ACC112 (cell line): ENCODE results near the gene KRTAP5-3.

Source experiments
- H2AFZ ChIP-seq: fragments of 200-600 bp; sonication (generic); one replicate; pipeline ENCODE4 v1.6.0; 2017; ENCODE audit warnings: antibody characterized with exemption, low read length; ENCODE audit not compliant: unreplicated experiment
- H3K27ac ChIP-seq: fragments of 200-600 bp; sonication (generic); 2 replicates; pipeline ENCODE4 v1.5.1; 2014; ENCODE audit warnings: low read depth, mild to moderate bottlenecking, antibody characterized with exemption, low read length, moderate library complexity
- H3K27me3 ChIP-seq: fragments of 200-600 bp; sonication (generic); 2 replicates; pipeline ENCODE4 v1.6.1; 2014; ENCODE audit warnings: mild to moderate bottlenecking, antibody characterized with exemption, low read length, moderate library complexity, mixed read lengths; ENCODE audit not compliant: insufficient read depth
- H3K36me3 ChIP-seq: fragments of 200-600 bp; sonication (generic); 2 replicates; pipeline ENCODE4 v1.6.1; 2016; ENCODE audit warnings: mild to moderate bottlenecking, antibody characterized with exemption, low read length, moderate library complexity, mixed read lengths; ENCODE audit not compliant: insufficient read depth
- H3K4me1 ChIP-seq: fragments of 200-600 bp; sonication (generic); one replicate; pipeline ENCODE4 v1.6.1; 2016; ENCODE audit warnings: low read length, mixed read lengths; ENCODE audit not compliant: insufficient read depth, unreplicated experiment, control insufficient read depth
- H3K4me3 ChIP-seq: fragments of 200-600 bp; sonication (generic); 2 replicates; pipeline ENCODE4 v1.5.1; 2014; ENCODE audit warnings: mild to moderate bottlenecking, low read depth, low read length
- H3K79me2 ChIP-seq: fragments of 200-600 bp; sonication (generic); one replicate; pipeline ENCODE4 v1.6.0; 2016; ENCODE audit warnings: low read length; ENCODE audit not compliant: control insufficient read depth, unreplicated experiment, insufficient read depth

Gene KRTAP5-3

DNA sequence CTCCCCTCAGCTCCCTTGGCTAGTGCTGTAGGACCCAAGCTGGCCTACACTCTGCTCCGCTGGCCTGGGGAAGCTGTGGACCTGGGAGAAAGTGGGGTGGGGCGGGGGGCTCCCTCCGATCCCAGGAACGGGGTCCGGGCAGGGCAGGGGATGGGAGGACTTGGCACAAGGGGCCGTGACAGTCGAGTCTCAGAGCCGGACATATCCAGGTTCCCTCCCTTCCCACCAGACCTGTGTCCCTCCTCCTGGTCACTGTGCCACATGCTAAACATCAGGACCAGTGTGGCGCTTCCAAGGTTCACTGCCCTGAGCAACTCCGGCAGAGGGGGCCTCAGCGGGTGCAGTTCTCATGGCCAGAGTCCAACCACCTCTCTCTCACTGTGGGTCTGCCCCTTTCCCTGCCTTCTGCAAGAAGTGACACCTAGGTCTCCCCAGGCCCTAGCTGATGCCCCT lies 38.2 kb downstream of the KRTAP5-3 start:
- Histone ChIP-seq H2AFZ (no peak overlapping the region), H3K4me1 (no peaks in the 10 kb centered on the region), H3K27me3 (peaks cover 39% of the 10 kb centered on the region), H3K36me3 (no peaks in the 10 kb centered on the region), H3K27ac (no peak overlapping the region), H3K79me2 (no peaks in the 10 kb centered on the region), H3K4me3 (no peak overlapping the region)

DNA sequence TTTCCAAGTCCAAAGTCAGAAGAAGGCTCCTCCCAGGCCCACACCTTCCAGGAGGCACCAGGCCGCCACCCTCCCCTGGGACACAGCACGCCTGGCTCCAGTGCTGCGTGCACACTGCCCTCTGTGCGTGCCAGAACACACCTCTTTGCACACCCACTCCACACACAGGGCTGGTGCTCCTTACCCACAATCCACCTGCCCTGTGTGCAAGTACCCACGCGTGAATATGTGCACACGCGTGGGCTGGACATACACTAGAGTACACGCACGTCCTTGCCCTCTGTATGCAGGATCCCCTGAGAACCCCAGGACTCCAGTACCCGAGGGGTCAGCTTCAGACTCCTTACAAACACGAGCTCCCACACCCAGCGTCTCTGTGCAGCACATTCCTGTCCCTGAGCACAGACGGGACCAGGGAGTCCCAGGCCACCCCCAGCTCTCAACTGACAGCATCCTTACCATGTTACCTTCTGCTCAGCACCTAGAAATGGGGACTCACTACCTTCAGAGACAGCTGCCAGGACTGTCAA lies 38.9 kb downstream of the KRTAP5-3 start:
- Histone ChIP-seq H3K27me3 (peaks cover 33% of the 10 kb centered on the region), H3K79me2 (no peaks in the 10 kb centered on the region), H3K36me3 (no peaks in the 10 kb centered on the region), H3K4me1 (no peaks in the 10 kb centered on the region), H3K4me3 (no peak overlapping the region), H2AFZ (no peak overlapping the region), H3K27ac (no peak overlapping the region)

DNA sequence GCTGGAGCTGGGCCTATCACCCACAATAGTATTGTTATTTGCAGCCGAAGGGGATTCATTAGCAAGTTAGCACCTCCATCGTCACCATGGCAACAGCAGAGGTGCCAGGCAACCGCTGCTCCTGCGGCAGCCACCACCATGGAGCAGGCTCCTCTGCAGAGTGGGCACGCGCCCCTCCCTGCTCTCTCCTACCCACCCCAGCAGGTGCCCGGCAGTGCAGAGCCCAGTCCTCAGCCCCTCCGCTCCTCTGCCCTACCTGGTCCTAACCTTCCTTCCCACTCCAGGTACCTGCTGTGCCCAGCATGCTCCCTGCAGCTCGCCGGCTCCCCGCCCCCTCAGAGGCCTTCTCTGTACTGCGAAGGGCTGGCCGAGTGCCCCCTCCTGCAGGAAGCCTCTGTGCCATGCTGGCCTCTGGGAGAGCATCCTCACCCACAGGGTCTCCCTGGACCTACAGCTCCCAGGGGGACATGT lies 39.8 kb downstream of the KRTAP5-3 start:
- no peaks in the 10 kb centered on the region for H3K4me1 ChIP-seq

DNA sequence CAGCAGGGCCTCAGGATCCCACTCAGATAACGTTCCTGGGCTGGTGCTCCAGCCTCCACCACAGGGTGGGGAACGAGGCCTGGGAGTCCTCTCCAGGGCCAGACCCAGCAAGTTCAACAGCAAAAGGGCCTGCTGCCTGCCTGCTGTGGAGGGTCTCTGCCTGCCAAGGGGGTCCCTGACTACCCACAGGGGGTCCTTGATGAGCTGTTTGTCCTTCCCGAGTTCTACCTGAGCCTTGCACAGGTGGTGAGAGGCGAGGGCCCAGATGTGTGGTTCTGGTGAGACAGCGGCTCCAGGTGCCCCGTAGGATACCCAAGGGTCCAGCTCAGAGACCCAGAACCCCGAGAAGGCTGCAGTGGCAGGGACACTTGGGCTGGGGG lies 40.6 kb downstream of the KRTAP5-3 start:
- no peak overlapping the region for H3K4me3 ChIP-seq
- H3K27ac ChIP-seq: no peak overlapping the region
- H3K36me3 ChIP-seq: no peaks in the 10 kb centered on the region
- no peaks in the 10 kb centered on the region for H3K79me2 ChIP-seq
- no peak overlapping the region for H2AFZ ChIP-seq
- H3K27me3 ChIP-seq: peaks cover 17% of the 10 kb centered on the region
- no peaks in the 10 kb centered on the region for H3K4me1 ChIP-seq

More for the DNA sequence above, 39.8 kb downstream of the KRTAP5-3 start:
- Histone ChIP-seq H3K79me2 (no peaks in the 10 kb centered on the region), H3K27ac (no peak overlapping the region), H3K36me3 (no peaks in the 10 kb centered on the region), H3K4me3 (no peak overlapping the region), H2AFZ (no peak overlapping the region), H3K27me3 (peaks cover 24% of the 10 kb centered on the region)

DNA sequence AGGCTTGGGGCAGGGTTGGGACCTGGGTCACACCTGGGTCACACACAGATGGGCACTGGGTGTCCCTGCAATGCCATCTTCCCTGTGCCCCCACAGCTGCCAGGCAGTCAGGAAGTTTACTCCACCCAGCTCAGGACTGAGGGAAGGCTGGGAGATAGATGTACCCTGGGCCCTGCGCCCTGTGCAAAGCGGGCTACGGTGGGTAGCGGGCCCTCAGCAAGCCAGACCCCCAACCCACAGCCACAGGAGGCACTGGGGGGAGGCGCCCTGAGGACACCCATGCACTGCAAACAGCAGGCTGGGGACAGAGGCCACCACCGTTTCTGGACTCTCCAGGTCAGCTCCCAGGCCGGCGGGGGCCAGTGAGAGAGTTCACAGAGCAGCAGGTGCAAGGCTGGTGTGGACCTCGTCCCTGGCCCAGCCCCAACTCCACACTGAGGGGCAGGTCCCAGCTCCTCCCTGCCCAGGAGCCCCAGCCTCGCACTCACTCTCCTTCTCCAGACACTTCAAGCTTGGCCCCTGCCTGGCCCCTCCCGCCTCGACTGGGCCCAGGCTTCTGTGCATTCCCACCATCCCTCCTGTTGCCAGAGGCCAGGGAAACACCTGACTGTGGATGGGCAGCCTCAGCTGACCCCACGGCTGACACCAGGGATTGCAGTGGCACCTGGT lies 41.1 kb downstream of the KRTAP5-3 start:
- H2AFZ ChIP-seq: no peak overlapping the region
- no peak overlapping the region for H3K27ac ChIP-seq
- no peak overlapping the region for H3K4me3 ChIP-seq
- H3K79me2 ChIP-seq: no peaks in the 10 kb centered on the region
- H3K36me3 ChIP-seq: no peaks in the 10 kb centered on the region
- peaks cover 13% of the 10 kb centered on the region for H3K27me3 ChIP-seq
- no peaks in the 10 kb centered on the region for H3K4me1 ChIP-seq

DNA sequence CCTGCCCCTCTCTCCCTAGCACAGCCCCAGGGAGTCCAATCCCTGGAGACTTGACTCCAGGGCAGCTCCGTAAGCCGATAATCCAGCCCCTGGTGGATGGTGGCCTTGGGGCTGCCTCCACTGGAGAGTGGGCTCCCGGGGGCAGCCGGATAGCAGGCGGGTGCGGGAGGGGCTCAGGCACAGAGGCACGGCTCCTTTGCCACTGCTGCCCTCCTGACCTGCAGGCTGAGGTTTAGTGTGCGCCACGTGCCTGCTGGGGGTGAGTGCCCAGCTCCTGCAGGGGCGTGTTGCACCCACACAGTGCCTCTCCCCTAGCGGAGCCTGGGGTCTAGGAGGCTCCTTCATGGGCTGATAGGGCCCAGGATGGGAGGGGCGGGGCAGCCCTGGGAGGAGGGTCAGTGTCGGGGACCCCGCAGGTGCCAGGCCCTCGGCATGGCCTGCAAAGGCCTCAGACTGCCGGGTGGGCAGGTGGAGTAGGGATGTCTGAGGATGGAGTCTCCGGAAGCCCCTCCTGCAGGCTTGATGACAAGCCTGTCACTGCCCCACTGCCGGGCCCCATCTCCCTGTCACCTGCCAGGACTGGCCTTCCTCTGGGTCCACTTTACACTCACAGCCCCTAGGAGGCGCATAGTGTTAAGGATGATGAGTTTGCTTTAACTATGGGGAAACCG lies 41.7 kb downstream of the KRTAP5-3 start:
- no peak overlapping the region for H3K4me3 ChIP-seq
- H3K36me3 ChIP-seq: no peaks in the 10 kb centered on the region
- no peak overlapping the region for H3K27ac ChIP-seq
- no peak overlapping the region for H2AFZ ChIP-seq
- no peaks in the 10 kb centered on the region for H3K4me1 ChIP-seq
- no peaks in the 10 kb centered on the region for H3K79me2 ChIP-seq
- peaks cover 12% of the 10 kb centered on the region for H3K27me3 ChIP-seq

DNA sequence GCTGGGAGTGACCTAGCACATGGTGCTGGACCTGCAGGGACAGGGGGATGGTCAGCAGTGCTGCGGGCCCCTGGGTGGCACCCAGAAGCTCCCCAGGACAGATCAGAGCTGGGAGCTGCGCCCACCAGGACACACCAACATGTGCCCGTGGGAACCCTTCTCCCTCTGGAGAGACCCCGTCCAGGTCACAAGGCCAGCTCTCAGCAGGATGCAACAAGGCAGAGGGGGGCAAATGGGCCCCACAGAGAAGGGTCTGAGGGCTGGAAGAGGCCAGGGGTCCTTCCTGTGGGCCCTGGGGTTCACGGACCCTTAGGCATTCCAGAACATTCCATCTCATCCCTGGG lies 42.4 kb downstream of the KRTAP5-3 start:
- H3K27me3 ChIP-seq: peaks cover 6% of the 10 kb centered on the region
- no peaks in the 10 kb centered on the region for H3K4me1 ChIP-seq
- H3K36me3 ChIP-seq: no peaks in the 10 kb centered on the region

DNA sequence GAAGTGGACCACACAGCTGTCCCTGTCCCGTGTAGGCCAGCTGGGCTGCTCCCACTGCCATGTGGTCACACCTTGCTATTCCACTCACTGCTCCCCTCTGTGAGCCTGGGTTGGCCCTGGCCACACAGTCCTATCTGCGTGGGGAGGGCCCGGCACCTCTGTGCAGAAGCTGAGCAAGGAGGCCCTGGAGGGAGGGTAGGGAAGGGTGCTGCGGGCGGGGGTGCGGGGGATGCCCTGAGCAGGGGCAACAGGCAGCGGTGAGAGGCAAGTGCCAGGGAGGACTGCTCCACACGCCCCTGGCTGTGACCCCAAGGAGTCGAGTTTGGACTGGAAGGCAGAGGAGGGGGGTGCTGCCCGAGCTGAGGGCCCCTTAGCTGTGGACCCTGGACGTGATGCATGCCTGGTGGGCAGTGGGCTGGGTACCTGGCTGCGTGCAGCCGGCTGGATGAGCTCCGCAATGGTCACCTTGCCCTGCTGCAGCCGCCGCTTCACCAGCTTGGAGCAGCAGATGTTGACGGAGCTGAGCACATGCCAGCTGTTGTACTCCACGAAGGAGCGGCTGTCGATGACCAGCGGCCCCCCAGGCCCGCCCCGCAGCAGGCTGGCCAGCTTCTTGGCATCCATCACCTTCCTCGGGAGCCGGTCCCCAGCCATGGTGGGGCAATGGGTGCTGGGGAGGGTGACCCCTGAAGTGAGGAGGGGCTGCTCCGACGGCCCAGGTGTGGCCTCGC lies 42.9 kb downstream of the KRTAP5-3 start:
- no peaks in the 10 kb centered on the region for H3K36me3 ChIP-seq
- no peak overlapping the region for H3K27ac ChIP-seq
- no peaks in the 10 kb centered on the region for H3K79me2 ChIP-seq
- no peak overlapping the region for H3K4me3 ChIP-seq
- H2AFZ ChIP-seq: no peak overlapping the region
- no peaks in the 10 kb centered on the region for H3K4me1 ChIP-seq
- peaks cover under 1% of the 10 kb centered on the region for H3K27me3 ChIP-seq

More for the DNA sequence above, 42.4 kb downstream of the KRTAP5-3 start:
- H3K79me2 ChIP-seq: no peaks in the 10 kb centered on the region
- no peak overlapping the region for H3K4me3 ChIP-seq
- no peak overlapping the region for H3K27ac ChIP-seq
- no peak overlapping the region for H2AFZ ChIP-seq

DNA sequence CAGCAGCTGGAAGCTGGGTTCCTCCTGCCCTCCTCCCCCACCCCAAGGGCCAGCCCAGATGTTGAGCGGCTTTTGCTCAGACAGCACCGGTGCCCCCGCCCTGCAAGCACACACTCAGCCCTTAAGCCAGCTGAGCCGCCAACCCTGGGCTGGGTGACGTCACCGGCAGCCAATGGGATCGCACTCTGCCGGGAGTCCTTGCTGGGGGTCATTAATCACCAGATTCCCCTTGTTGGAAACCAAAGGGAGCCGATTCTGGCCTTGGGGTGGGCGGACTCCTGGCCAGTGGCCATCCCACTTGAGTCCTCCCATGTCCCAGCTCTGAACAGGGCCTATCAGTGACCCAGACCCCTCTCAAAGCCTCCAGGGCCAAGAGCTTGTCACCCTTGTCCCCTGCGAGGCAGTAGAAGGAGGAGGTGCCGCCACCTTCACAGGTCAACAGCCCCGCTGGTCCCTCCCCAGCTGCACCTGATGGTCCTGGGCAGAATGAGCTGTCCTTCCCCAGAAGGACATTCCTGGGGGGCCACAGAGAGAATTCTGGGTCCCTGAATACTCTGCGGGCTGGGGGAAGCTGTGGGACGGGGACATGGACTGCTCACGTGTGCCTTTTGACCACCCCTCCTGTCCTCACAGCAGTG lies 43.6 kb downstream of the KRTAP5-3 start:
- Histone ChIP-seq H2AFZ (no peak overlapping the region), H3K36me3 (no peaks in the 10 kb centered on the region), H3K4me3 (no peak overlapping the region), H3K27ac (no peak overlapping the region), H3K27me3 (no peaks in the 10 kb centered on the region; the same call in 1 of the 2 replicates), H3K4me1 (peaks cover under 1% of the 10 kb centered on the region), H3K79me2 (no peaks in the 10 kb centered on the region)
